H1 (cell line): ENCODE measurements around the gene FAM114A2. TPM values are rescaled to one million over a fixed set of nuclear protein-coding genes. Genes with fewer than 3 reads are reported as not detected.

Experiments
- CTCF ChIP-seq, 3 experiments: IDR thresholded peaks; 1 replicate in 2 of 3; 2 replicates in 1 of 3; pipeline versions ENCODE4 v1.5.1 to v1.6.1; 2011; ENCODE audit warnings: low read length in 3 of 3, mild to moderate bottlenecking in 3 of 3, inconsistent platforms in 2 of 3, low read depth in 1 of 3, moderate library complexity in 1 of 3; ENCODE audit not compliant: insufficient read depth in 1 of 3; ENCODE audit errors: control extremely low read depth in 1 of 3
- EZH2 ChIP-seq: fragments of 200-600 bp; sonication (generic); IDR thresholded peaks from 2 replicates; pipeline ENCODE4 v1.7.1; 2012; ENCODE audit warnings: low read depth, mild to moderate bottlenecking, moderate library complexity, low read length, inconsistent platforms; ENCODE audit not compliant: severe bottlenecking
- MAX ChIP-seq: IDR thresholded peaks from 2 replicates; pipeline ENCODE4 v1.6.1; 2012; ENCODE audit warnings: inconsistent platforms
- PHF8 ChIP-seq: fragments of 200-600 bp; sonication (generic); conservative IDR thresholded peaks from 2 replicates; pipeline ENCODE4 v1.7.1; 2012; ENCODE audit warnings: low read depth, mild to moderate bottlenecking, inconsistent platforms, low read length, moderate library complexity
- RNF2 ChIP-seq: fragments of 200-900, 300-1000 bp; sonication (generic); IDR thresholded peaks from 2 replicates; pipeline ENCODE4 v1.7.1; 2016; ENCODE audit warnings: borderline replicate concordance, low read depth, mild to moderate bottlenecking, antibody characterized with exemption, low read length; ENCODE audit not compliant: poor library complexity, severe bottlenecking; ENCODE audit errors: missing control alignments
- RXRA ChIP-seq: IDR thresholded peaks from 2 replicates; pipeline ENCODE4 v1.6.1; 2011; ENCODE audit warnings: low read depth, mild to moderate bottlenecking, low read length, moderate library complexity; ENCODE audit not compliant: insufficient read depth
- SAP30 ChIP-seq: fragments of 300-600 bp; sonication (generic); IDR thresholded peaks from 2 replicates; pipeline ENCODE4 v1.7.1; 2012; ENCODE audit warnings: low read length, moderate library complexity, mild to moderate bottlenecking, inconsistent platforms; ENCODE audit not compliant: insufficient read depth, insufficient replicate concordance
- SRF ChIP-seq: IDR thresholded peaks from 2 replicates; pipeline ENCODE4 v1.6.1; 2011; ENCODE audit warnings: mild to moderate bottlenecking, low read depth, low read length, moderate library complexity
- TCF12 ChIP-seq: IDR thresholded peaks from 2 replicates; pipeline ENCODE4 v1.6.1; 2011; ENCODE audit warnings: low read depth, mild to moderate bottlenecking, low read length
- TEAD4 ChIP-seq: IDR thresholded peaks from 2 replicates; pipeline ENCODE4 v1.6.1; 2012; ENCODE audit warnings: low read depth, low read length, inconsistent platforms, mixed read lengths
- USF2 ChIP-seq: IDR thresholded peaks from 2 replicates; pipeline ENCODE4 v1.6.1; 2011; ENCODE audit warnings: low read length, improper control_type of control experiment
- polyA plus RNA-seq, 7 experiments: library from polyadenylated mRNA; depleted of rRNA in 3 of 7; stranded (reverse) in 5 of 7; unstranded in 2 of 7; fragments of >200 nt in 5 of 7; fragments of 200-250 nt in 2 of 7; gene quantifications; 1 replicate in 5 of 7; 2 replicates in 1 of 7; 4 replicates in 1 of 7; pipeline versions ENCODE4 v1.2.1 to v1.2.3, GENCODE V29; 2011 to 2013; ENCODE audit warnings: missing spikeins in 2 of 7, mixed read lengths in 2 of 7
- total RNA-seq: library from RNA; stranded (reverse); fragmentation: NEBNext Ultra II Directional; extraction: Animal tissue kit (Norgen Biotek cat#: 25700); gene quantifications from 2 replicates; pipeline ENCODE4 v1.2.1, GENCODE V29; 2021

FAM114A2 gene
- total and polyA plus RNA-seq, 2 of the 8 experiments (the other 6 are each of a cell fraction or from before 2014, with no cell fraction given) = 3.8 to 9.2 TPM

- no peak for TF ChIP-seq CTCF (IDR thresholded peaks at IDR 0.05; ENCODE audit: control extremely low read depth in 1 of 3, insufficient read depth in 1 of 3, low read depth in 1 of 3, low read length in 3 of 3)
- TF ChIP-seq TCF12 = no peak
- no peak for TF ChIP-seq SRF
- TF ChIP-seq PHF8 = no peak
- TF ChIP-seq SAP30 = no peak
- no peak for TF ChIP-seq EZH2
- TF ChIP-seq USF2 = no peak
- no peak for TF ChIP-seq RNF2
- TF ChIP-seq MAX = no peak
- TF ChIP-seq TEAD4 = no peak
- TF ChIP-seq RXRA = no peak
Observed at GRCh38 chr5:153964191-153964879, 74.4 kb downstream of the FAM114A2 start (continued).
